OCI-M1 (cell line): ENCODE results near the gene TRIM72.
"Not testable (repeated sequence)": the region's sequence is repeated elsewhere in the genome, so short reads cannot be mapped to it uniquely, and the experiment has no call there.

Experiments
- DNase-seq: peaks from one replicate; lab custom pipeline; 2025; lab: John Stamatoyannopoulos, UW

The TRIM72 gene

GRCh38 chr16:31213877-31214707 lies at the start of gene TRIM72:
TRIM72 (plus strand) TSS chr16:31214119; CDS start chr16:31214739, 620 bp downstream.
- DNase-seq = no peak

- DNase-seq = no peak
Measured at GRCh38 chr16:31167315-31167714, 46.6 kb upstream of the TRIM72 start.

- no peak for DNase-seq
Measured at GRCh38 chr16:31168848-31169247, 45.1 kb upstream of the TRIM72 start.

GRCh38 chr16:31170048-31170447 lies 43.9 kb upstream of the TRIM72 start:
- not testable (repeated sequence) for DNase-seq

- peak; percentile 40 for DNase-seq
Measured at GRCh38 chr16:31177136-31177535, 36.8 kb upstream of the TRIM72 start.

GRCh38 chr16:31179219-31179746 lies 34.6 kb upstream of the TRIM72 start:
- peak; percentile 56 for DNase-seq

- peak; percentile 97 for DNase-seq
Measured at GRCh38 chr16:31179747-31180459, 34.0 kb upstream of the TRIM72 start, which contains the start of gene FUS. FUS (plus strand) TSS chr16:31180139; CDS start chr16:31180215, 76 bp downstream.

GRCh38 chr16:31181102-31181830 lies 32.7 kb upstream of the TRIM72 start:
- DNase-seq = peak; percentile 78

GRCh38 chr16:31182391-31182790 lies 31.5 kb upstream of the TRIM72 start:
- no peak for DNase-seq

- DNase-seq = no peak
Measured at GRCh38 chr16:31183432-31184428, 30.2 kb upstream of the TRIM72 start.

- no peak for DNase-seq
Measured at GRCh38 chr16:31184888-31185287, 29.0 kb upstream of the TRIM72 start.

GRCh38 chr16:31185339-31185738 lies 28.6 kb upstream of the TRIM72 start:
- no peak for DNase-seq

GRCh38 chr16:31186176-31186575 lies 27.7 kb upstream of the TRIM72 start:
- DNase-seq = no peak

- no peak for DNase-seq
Measured at GRCh38 chr16:31186930-31187807, 26.8 kb upstream of the TRIM72 start.

GRCh38 chr16:31187808-31188189 lies 26.1 kb upstream of the TRIM72 start:
- DNase-seq = no peak

- DNase-seq = no peak
Measured at GRCh38 chr16:31188450-31189411, 25.2 kb upstream of the TRIM72 start.

- no peak for DNase-seq
Measured at GRCh38 chr16:31189412-31189778, 24.5 kb upstream of the TRIM72 start.

GRCh38 chr16:31190061-31190460 lies 23.9 kb upstream of the TRIM72 start:
- no peak for DNase-seq
